ENCODE results near the gene PTHLH. TPM values are rescaled to one million over a fixed set of nuclear protein-coding genes. Genes with fewer than 3 reads are reported as not detected.
A peak's percentile ranks its signal among the peaks of the same experiment; 100 is the strongest.

Gene PTHLH
- polyA plus RNA-seq, 1 experiment = 1.9 TPM

DNA sequence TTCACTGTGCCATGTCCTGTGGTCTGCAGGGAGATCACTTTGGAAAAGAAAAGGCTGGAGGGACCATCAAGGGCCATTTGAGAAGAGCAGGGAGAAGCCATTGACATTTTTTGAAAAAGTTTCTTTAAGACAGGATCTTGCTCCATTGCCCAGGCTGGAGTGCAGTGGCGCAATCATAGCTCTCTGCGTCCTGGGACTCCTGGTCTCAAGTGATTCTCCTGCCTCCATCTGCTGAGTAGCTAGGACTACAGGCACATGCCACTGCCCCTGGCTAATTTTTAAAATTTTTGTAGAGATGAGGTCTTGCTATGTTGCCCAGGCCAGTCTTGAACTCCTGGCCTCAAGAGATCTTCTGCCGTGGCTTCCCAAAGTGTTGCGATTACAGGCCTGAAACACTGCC lies 32.3 kb downstream of the PTHLH start:
- Histone ChIP-seq H3K27me3 (ENCODE audit: control insufficient read depth, insufficient read depth, low read length) (no peaks in the 10 kb centered on the region), H3K27ac (ENCODE audit: low read depth, low read length) (no peak overlapping the region), H3K4me3 (ENCODE audit: low read depth, low read length) (no peak overlapping the region), H3K9me3 (ENCODE audit: control insufficient read depth, insufficient read depth, low read length) (peaks cover 2% of the 10 kb centered on the region; the same call in 1 of the 2 replicates)
- ChIA-PET CTCF (interaction anchor here (0.6 to 3.6 kb wide), 38 partner anchors 10 to 933 kb away, joined by 3 to 100 read pairs (median 4); partner anchors contain the start of gene PTHLH), POLR2A (no interaction called here)
- no peak for DNase-seq (ENCODE audit: low read depth, low spot score)
- TF ChIP-seq, protein P1, sequence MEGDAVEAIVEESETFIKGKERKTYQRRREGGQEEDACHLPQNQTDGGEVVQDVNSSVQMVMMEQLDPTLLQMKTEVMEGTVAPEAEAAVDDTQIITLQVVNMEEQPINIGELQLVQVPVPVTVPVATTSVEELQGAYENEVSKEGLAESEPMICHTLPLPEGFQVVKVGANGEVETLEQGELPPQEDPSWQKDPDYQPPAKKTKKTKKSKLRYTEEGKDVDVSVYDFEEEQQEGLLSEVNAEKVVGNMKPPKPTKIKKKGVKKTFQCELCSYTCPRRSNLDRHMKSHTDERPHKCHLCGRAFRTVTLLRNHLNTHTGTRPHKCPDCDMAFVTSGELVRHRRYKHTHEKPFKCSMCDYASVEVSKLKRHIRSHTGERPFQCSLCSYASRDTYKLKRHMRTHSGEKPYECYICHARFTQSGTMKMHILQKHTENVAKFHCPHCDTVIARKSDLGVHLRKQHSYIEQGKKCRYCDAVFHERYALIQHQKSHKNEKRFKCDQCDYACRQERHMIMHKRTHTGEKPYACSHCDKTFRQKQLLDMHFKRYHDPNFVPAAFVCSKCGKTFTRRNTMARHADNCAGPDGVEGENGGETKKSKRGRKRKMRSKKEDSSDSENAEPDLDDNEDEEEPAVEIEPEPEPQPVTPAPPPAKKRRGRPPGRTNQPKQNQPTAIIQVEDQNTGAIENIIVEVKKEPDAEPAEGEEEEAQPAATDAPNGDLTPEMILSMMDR (IDR thresholded peaks at IDR 0.05; ENCODE audit: low read depth, low read length) = no peak

DNA sequence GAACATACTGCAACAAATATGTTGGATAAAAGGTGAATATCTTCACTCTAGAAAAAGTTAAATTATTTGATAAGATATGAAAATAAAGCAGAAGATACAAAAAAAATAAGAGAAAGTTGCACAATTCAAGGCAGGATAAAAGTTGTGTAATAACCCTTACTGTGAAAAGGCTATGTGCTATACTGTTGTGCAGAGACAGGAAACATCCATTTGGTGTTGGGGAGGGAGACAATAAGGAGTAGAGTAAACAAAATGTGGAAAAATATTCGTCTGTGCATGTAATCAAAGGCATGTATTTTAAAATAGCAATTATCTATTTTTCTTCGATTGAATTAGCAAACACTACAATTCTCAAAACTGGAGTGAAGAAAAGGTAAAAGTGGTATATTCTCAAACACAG lies 34.8 kb downstream of the PTHLH start:
- TF ChIP-seq, protein P1 (IDR thresholded peaks at IDR 0.05; ENCODE audit: low read depth, low read length) = no peak

DNA sequence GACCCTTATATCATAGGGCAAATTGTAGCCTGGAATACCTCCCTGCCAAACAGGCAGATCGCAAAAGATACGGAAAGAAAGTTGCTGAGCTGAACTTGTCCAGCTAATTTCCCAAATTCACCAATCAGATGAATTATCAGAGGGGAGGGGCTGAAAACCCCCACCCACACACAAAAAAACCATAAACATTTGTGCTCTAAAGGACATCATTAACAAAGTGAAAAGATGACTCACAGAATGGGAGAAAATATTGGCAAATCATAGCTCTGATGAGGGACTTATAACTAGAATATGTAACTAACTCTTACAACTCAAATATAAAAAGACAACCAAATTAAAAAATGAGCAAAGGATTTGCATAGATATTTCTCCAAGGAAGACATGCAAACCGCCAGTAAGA lies 36.3 kb downstream of the PTHLH start:
- Histone ChIP-seq H3K4me3 (ENCODE audit: low read depth, low read length) (no peak overlapping the region), H3K9me3 (ENCODE audit: control insufficient read depth, insufficient read depth, low read length) (peaks cover 2% of the 10 kb centered on the region; the same call in 1 of the 2 replicates), H3K27me3 (ENCODE audit: control insufficient read depth, insufficient read depth, low read length) (no peaks in the 10 kb centered on the region), H3K27ac (ENCODE audit: low read depth, low read length) (no peak overlapping the region)
- POLR2A ChIA-PET = interaction anchor here (0.7 kb wide), 1 partner anchor 628 kb away, joined by 8 read pairs; no protein-coding TSS in a partner anchor
- TF ChIP-seq, protein P1 (IDR thresholded peaks at IDR 0.05; ENCODE audit: low read depth, low read length) = no peak
- no peak for DNase-seq (ENCODE audit: low read depth, low spot score)
- CTCF ChIA-PET = interaction anchor here (0.7 to 5.0 kb wide), 3 partner anchors 114 to 203 kb away, joined by 3 to 44 read pairs (median 8); no protein-coding TSS in a partner anchor

More for the DNA sequence above, 34.8 kb downstream of the PTHLH start:
- ChIA-PET CTCF (interaction anchor here (1.0 to 5.0 kb wide), 2 partner anchors 9 to 204 kb away, joined by 3 to 44 read pairs; no protein-coding TSS in a partner anchor), POLR2A (no interaction called here)
- no peak overlapping the region for H3K27ac ChIP-seq (ENCODE audit: low read depth, low read length)
- H3K27me3 ChIP-seq (ENCODE audit: control insufficient read depth, insufficient read depth, low read length) = no peaks in the 10 kb centered on the region
- H3K4me3 ChIP-seq (ENCODE audit: low read depth, low read length) = no peak overlapping the region
- no peak for DNase-seq (ENCODE audit: low read depth, low spot score)
- peaks cover 2% of the 10 kb centered on the region; the same call in 1 of the 2 replicates for H3K9me3 ChIP-seq (ENCODE audit: control insufficient read depth, insufficient read depth, low read length)

DNA sequence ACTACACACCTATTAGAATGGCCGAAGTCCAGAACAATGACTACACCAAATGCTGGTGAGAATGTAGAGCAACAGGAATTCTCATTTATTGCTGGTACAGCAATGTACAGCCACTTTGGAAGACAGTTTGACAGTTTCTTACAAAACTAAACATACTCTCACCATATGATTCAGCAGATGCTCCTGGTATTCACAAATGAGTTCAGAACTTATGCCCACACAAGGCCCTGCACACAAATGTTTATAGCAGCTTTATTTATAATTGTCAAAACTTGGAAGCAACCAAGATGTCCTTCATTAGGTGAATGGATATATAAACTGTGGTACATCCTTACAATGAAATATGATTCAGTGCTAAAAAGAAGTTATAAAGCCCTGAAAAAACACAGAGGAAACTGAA lies 38.3 kb downstream of the PTHLH start:
- POLR2A ChIA-PET = interaction anchor here (0.7 kb wide), 1 partner anchor 72 kb away, joined by 3 read pairs; no protein-coding TSS in a partner anchor
- TF ChIP-seq, protein P1 (IDR thresholded peaks at IDR 0.05; ENCODE audit: low read depth, low read length) = no peak
- H3K9me3 ChIP-seq (ENCODE audit: control insufficient read depth, insufficient read depth, low read length) = no peaks in the 10 kb centered on the region; the same call in 1 of the 2 replicates
- CTCF ChIA-PET = no interaction called here
- H3K4me3 ChIP-seq (ENCODE audit: low read depth, low read length) = no peak overlapping the region
- H3K27me3 ChIP-seq (ENCODE audit: control insufficient read depth, insufficient read depth, low read length) = no peaks in the 10 kb centered on the region
- H3K27ac ChIP-seq (ENCODE audit: low read depth, low read length) = no peak overlapping the region
- DNase-seq (ENCODE audit: low read depth, low spot score) = peak; percentile 29

DNA sequence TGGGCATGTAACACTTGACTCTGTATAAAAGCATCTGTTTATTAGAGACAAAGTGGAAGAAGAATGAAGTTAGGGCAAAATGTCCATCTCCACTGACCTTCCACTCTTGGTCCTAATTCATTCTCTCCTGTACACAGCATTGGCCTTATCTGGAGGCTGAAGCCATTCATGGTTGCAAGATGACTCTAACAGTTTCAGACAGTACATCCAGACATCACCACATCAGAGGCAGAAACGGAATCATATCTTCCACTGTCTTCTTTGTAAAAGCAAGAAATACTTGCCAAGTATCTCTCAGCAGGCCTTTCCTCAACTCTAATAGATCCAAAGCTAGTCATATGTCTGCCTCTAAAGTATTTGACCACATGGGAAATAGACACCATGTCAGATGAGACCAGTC lies 41.1 kb downstream of the PTHLH start:
- Histone ChIP-seq H3K27me3 (ENCODE audit: control insufficient read depth, insufficient read depth, low read length) (no peaks in the 10 kb centered on the region), H3K27ac (ENCODE audit: low read depth, low read length) (no peak overlapping the region), H3K4me3 (ENCODE audit: low read depth, low read length) (no peak overlapping the region), H3K9me3 (ENCODE audit: control insufficient read depth, insufficient read depth, low read length) (no peaks in the 10 kb centered on the region)
- TF ChIP-seq, protein P1 (IDR thresholded peaks at IDR 0.05; ENCODE audit: low read depth, low read length) = no peak
- POLR2A ChIA-PET = no interaction called here
- no peak for DNase-seq (ENCODE audit: low read depth, low spot score)
- CTCF ChIA-PET = no interaction called here
